KBM-7 (cell line): ENCODE measurements around the gene SHISAL1.

Source experiments
- DNase-seq: peaks from one replicate; pipeline ENCODE4 v3.0.0-alpha.2; 2015
- in situ Hi-C: fragments of 300-500 bp; cut with MboI; formaldehyde crosslinking; loops from 2 replicates; pipeline ENCODE4 v1.14.3; 2020; ENCODE audit warnings: low sequenced_read_pairs, low pct_unique_long_range_greater_than_20kb, mixed read lengths

The SHISAL1 gene

DNA sequence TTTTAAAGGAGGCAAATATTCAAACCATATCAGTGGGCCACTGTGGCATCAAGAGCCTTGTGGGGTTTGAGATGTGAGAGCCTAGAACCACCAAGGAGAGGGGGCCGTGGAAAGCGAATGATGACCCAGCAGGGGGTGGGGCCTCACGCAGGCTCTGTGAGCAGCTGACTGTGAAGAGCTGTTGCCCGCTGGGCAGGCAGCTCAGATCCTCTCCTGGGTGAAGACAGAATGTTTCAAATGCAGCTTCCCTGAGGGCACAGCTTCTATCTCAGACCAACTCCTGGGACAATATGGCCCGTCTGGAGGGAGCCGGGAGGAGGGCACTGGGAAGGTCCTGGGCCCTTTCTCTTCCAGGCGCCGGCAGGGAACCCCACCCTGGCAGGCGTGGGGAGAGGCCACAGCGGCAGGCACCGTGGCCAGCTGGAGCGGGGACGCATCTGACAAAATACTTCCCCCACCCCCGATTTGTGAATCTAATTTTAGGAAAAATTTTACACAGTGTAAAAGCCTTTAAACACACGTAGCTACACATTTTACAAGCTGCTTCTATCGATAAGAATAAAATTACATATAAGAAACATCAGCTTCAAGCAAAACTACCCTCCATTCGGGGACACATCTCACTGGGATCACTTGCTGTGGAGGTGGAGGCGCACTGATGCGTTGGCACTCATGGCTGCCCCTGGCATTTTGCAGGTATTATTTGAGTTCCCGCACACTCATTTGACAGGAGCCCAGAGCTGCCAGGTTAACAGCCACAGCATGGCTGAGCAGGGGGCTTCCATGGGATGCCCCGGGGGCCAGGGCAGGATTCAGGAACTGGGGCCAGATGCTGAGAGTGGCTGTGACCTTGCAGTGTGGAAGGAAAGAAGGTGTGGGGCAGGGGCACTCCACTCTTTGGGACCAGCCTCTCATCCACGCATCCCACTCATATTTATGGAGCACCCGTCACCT is 91.7 kb downstream of the SHISAL1 start:
- in situ Hi-C loops: no loop called here
- DNase-seq: no peak

GRCh38 chr22:44219101-44219870 is 93.5 kb downstream of the SHISAL1 start:
- in situ Hi-C loops: no loop called here

DNA sequence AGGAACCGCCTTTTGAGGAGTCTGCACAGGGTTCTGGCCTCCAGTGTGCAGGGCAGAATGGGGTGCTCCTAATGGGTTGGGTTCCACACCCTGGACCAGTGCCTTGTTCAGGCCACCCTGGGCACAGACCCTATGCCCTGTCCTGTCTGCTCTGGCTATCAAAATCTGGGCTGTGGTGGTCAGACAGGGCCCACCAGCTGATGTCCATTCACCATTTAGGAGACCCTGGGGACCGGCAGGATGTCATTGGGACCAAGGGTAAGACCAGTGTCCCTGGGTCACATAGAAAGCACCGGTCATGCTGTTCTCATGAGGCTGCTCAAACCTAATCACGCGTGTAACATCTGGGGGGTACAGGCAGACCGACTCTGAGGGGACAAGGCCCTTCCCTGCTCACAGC is 94.7 kb downstream of the SHISAL1 start:
- no peak for DNase-seq
- in situ Hi-C loops: no loop called here

More at GRCh38 chr22:44219101-44219870, 93.5 kb downstream of the SHISAL1 start:
- DNase-seq: no peak

- in situ Hi-C loops: no loop called here
- DNase-seq: no peak
Observed at GRCh38 chr22:44217346-44217745, 95.4 kb downstream of the SHISAL1 start.

GRCh38 chr22:44215287-44215686 is 97.5 kb downstream of the SHISAL1 start:
- no peak for DNase-seq
- in situ Hi-C loops: no loop called here

GRCh38 chr22:44214764-44215163 is 98.0 kb downstream of the SHISAL1 start:
- in situ Hi-C loops: no loop called here
- no peak for DNase-seq

- in situ Hi-C loops: no loop called here
- no peak for DNase-seq
Observed at GRCh38 chr22:44214187-44214586, 98.6 kb downstream of the SHISAL1 start.

GRCh38 chr22:44213489-44214043 is 99.2 kb downstream of the SHISAL1 start:
- DNase-seq: no peak
- in situ Hi-C loops: no loop called here

- in situ Hi-C loops: no loop called here
- DNase-seq: no peak
Observed at GRCh38 chr22:44212936-44213335, 99.8 kb downstream of the SHISAL1 start.

DNA sequence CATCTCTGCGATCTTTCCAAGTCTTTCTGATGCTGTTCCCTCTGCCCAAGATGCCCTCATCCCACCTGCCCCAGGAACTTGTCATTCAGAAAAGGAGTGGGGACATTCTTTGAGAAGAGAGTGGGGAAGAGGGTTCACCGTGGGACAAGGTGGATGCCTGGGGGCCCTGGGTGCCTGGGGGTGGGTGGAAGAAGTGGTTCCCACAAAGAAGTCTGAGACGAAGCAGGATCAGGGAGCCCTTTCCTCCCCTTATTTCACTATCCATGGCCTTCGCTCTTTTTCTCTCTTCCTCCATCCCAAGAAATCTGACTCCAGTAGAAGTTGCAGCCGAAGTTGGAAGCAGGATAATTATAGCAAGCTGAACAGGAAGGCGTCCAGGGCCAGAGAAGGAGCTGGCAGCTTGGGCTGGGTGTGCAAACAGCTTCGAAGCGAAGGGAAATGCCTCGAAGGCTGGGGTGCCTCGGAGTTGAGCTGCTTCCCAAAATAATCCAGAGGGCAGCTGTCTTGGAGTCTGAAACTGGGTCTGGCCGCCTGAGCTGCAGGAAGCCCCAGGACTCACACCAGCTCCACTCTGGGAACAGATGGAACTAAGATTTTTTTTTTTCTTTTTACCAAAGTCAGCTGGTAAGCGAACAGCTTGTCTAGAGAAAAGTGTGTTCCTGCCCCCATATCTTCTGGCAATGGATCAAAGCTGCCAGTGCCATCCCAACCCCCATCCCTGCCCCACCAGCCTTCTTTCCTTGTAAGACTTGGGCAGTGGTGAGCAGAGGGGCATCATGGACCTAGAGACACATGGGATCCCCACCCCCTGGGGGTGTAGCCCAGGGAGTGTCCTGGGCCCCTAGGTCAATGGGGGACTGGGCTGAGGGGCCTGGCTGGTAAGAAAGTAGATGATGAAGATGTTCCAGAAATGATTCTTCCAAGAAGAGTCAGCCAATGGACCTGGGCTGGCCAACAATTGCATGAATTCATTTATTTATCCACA is 100.5 kb downstream of the SHISAL1 start:
- in situ Hi-C loops: no loop called here
- no peak for DNase-seq

DNA sequence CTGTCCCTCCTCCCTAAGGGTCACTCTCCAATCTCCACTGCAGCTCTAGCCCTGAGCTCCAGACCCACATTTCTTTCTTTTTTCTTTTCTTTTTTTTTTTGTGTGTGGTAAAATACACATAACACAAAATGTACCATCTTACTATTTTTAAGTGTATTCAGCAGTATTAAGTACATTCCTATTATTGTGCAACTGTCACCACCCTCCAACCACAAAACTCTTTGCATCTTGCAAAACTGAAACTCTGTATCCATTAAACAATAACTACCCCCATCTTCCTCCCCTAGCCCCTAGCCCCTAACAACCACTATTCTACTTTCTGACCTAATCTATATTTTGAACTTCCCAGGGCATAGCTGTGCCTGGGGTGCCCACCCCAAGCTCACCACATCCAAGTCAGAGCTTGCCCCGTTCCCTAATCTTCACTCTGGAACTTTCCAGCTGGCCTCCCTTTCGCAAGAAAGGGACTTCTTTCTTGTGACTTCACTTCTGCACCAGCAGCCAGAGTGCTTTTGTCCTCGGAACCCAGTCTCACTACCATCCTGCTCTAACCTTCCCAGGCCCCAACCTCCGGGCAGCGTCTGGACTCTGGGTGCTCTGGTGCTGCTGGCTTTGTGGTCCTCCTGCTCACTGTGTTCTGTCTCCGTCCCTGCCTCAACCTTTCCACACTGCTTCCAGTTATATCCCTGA is 101.3 kb downstream of the SHISAL1 start:
- in situ Hi-C loops: no loop called here
- DNase-seq: no peak

DNA sequence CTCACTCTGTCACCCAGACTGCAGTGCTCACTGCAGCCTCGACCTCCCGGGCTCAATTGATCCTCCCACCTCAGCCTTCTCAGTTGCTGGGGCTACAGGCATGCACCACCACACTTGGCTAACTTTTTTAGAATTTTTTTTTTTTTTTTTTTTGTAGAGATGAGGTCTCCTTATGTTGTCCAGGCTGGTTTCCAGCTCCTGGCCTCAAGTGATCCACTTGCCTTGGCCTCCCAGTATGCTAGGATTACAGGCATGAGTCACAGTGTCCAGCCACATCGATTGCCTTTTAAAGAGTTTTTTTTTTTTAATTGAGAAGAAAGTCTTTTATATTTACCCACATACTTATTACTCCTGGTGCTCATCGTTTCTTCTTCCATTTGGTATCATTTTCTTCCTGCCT is 102.0 kb downstream of the SHISAL1 start:
- in situ Hi-C loops: no loop called here
- no peak for DNase-seq

DNA sequence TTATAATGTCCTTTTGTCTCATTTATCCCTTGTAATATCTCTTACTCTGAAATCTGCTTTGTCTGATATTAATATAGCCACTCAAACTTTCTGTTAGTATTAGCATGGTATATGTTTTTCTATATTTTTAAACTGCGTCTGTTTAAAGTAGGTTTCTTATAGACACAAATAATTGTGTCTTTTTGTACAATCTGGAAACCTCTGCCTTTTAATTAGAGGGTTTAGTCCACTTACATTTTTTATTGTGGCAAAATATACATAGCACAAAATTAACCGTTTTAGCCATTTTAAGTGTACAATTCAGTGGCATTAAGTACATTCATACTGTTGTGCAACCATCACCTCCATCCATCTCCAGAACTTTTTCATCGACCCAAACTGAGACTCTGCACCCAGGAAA is 103.4 kb downstream of the SHISAL1 start:
- no peak for DNase-seq
- in situ Hi-C loops: no loop called here

GRCh38 chr22:44207981-44208317 is 104.8 kb downstream of the SHISAL1 start:
- DNase-seq: no peak
- in situ Hi-C loops: no loop called here

- in situ Hi-C loops: no loop called here
- DNase-seq: no peak
Observed at GRCh38 chr22:44207173-44207980, 105.4 kb downstream of the SHISAL1 start.

DNA sequence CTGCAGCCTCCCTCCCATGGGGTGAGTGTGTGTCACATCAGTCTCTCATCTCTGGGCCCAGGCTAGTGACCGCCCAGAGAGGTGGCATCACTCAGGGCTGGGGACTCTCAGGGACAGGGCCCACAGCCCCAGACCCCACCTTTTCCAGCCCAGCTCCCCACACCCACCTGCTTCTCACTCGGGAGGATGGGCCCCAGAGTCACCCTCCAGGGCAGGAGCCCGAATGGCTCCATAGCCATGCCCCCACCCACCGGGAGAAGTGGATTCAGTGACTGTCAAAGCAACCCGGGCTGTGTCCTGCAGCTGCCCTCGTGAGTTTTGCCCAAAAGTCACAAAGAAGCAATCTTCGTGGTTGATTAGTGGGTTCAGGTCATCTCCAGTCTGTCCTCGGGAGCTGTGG is 106.1 kb downstream of the SHISAL1 start:
- no peak for DNase-seq
- in situ Hi-C loops: no loop called here

GRCh38 chr22:44206330-44206645 is 106.5 kb downstream of the SHISAL1 start:
- in situ Hi-C loops: no loop called here
- DNase-seq: no peak
